Stimulated activated CD8-positive, alpha-beta memory T cell treated with anti-CD3 and anti-CD28 coated beads, Interleukin-7, amount 100 ng/mL, for 1 hour (primary cell): ENCODE data around the gene LAMA2.
"Not testable (repeated sequence)": the region's sequence is repeated elsewhere in the genome, so short reads cannot be mapped to it uniquely, and the experiment has no call there.

ENCODE experiments used
- DNase-seq, 2 donors: peaks; one replicate each; pipeline ENCODE4 v3.0.0-alpha.2; 2020; ENCODE audit warnings: low read depth in 2 of 2

LAMA2 gene

GRCh38 chr6:129008591-129008990, 125.7 kb downstream of the LAMA2 start:
- DNase-seq = no peak

DNA sequence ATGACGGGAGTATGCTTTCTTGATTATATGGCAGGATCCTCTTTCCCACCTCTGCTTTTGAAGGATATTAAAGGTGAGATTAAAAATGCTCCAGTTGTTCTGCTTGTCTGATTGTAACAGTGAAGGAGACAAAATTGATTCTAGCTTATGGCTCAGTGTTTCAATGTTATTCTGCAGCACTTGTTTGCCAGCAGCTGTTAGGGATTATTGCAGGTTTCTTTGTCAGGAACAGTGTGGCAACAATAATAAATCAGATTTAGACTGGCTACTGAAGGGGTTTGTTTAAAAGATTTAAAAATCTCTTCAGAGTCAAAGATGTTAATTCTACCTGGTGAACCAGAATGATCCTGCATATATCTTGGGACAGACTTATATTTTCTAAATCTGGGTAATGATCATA, 126.9 kb downstream of the LAMA2 start:
- DNase-seq = no peak

GRCh38 chr6:129014302-129014701, 131.4 kb downstream of the LAMA2 start:
- no peak for DNase-seq

DNA sequence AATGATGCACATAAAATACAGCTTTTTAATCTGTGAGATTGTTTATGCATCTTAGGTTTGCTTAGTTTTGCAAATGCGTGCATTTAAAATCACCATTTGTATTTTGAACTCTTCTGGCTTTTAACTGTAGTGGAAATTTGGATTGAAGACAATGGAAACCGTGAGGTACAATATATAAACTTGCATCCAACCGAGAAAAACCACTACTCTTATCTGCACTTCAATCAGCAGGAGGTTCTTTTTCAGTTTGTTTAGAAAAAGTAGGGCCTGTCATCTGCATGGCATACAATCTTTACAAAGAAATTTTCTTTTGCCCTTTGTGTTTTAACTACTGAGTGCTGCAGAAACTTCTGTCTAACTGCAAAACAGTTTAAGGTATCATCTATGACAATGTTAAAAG, 132.8 kb downstream of the LAMA2 start:
- DNase-seq = no peak

DNA sequence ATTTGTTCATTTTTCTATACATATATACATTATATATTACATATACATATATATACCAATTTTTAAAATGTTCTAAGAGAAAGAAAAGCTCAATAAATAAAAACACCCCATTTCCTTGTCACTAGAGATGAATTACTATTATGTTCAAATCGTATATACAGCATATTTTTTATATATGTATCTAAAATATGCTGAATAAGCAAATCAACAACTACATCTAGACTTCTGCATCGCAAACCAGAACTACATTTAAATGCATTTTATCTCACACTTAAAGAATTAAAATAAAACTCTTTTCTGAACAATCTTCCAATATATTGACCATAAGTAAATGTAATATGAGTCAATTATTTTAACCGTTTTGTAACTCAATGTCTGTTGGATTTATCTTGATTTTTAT, 133.9 kb downstream of the LAMA2 start:
- DNase-seq = no peak

GRCh38 chr6:129022011-129022553, 139.1 kb downstream of the LAMA2 start:
- no peak for DNase-seq

DNA sequence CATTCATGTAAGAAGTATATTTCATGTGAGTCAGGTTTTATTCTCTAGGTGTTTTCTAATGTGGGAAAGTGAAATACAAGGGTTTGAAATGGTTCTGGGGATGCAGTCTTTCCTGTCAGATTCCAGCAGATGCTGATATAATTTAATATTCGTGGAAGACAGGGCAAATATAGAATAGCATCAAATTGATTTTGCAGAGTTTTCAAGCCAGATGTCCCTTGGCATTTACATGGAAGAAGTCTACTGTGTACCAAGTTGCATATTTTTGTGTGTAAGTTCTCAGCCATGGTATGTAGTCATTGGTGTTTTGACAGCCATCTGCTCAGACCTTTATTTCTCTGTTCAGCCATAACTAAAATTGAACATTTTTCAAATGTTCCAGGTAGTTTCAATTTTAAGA, 143.7 kb downstream of the LAMA2 start:
- no peak for DNase-seq

- DNase-seq = no peak
Observed at GRCh38 chr6:129029778-129030177, 146.8 kb downstream of the LAMA2 start.

- DNase-seq = no peak
Observed at GRCh38 chr6:129030215-129030614, 147.3 kb downstream of the LAMA2 start.

DNA sequence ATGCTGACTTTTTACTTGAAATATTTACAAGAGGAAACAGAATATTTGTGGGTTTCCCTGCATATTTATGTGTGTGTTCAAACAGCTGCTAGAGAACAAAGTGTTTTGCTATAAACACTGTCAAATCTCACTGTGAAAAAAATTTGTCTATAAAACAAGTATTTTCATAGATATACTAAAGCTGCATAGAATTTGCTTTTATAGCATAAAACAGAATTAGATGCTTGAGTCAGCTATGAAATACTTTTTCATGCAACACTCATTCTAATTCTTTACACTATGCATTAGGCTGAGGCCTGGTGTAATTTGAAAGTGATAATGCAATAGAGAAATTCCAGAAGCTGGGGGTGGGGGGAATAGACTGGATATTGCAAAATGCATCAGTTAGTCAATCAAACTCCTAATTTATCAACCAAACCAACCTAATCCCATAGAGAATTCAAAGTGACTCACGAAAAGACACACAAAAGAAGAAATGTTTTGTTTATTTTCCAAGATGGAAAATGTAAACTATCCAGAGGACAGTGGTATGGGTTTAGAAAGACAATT, 148.2 kb downstream of the LAMA2 start:
- no peak for DNase-seq

GRCh38 chr6:129032602-129033001, 149.7 kb downstream of the LAMA2 start:
- DNase-seq = no peak

GRCh38 chr6:129033180-129033579, 150.2 kb downstream of the LAMA2 start:
- DNase-seq = no peak

GRCh38 chr6:129033581-129033980, 150.6 kb downstream of the LAMA2 start:
- no peak for DNase-seq

DNA sequence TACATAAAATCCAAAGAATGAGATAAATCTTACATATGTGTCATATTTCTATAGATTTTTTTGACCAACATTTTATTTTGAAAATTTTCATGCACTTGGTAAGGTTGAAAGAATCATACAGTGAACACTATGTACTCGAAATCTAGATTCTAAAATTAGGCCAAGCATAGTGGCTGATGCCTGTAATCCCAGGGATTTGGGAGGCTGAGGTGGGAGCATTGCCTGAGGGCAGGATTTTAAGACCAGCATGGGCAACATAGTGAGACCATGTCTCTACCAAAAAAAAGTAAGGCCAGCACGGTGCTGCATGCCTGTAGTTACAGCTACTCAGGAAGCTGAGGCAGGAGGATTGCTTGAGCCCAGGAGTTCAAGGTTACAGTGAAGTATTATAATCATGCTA, 158.6 kb downstream of the LAMA2 start:
- no peak for DNase-seq

GRCh38 chr6:129046526-129046925, 163.6 kb downstream of the LAMA2 start:
- no peak for DNase-seq

- no peak for DNase-seq
Observed at GRCh38 chr6:129047834-129048233, 164.9 kb downstream of the LAMA2 start.

- DNase-seq = no peak
Observed at GRCh38 chr6:129050086-129050485, 167.1 kb downstream of the LAMA2 start.

GRCh38 chr6:129053143-129053542, 170.2 kb downstream of the LAMA2 start:
- not testable (repeated sequence) for DNase-seq

DNA sequence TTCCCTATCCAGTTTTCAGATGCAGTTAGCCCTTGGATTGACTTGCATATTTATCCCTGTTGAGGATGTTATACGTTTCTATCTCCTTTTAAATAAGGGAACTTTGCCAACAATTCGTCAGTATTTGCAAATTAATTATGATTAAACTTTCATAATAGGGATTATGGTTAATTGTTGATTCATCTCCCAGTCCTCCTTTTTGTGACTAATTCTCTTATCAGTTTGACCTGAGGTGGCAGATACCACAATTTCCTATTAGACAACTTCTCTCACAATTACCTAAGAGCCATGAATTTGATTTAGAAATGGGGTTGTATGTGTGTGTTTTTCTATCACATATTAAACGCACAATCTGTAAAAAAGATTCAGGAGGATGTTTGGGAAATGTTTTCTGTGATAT, 172.9 kb downstream of the LAMA2 start:
- no peak for DNase-seq

GRCh38 chr6:129059650-129060049, 176.7 kb downstream of the LAMA2 start:
- no peak for DNase-seq

GRCh38 chr6:129069006-129069405, 186.1 kb downstream of the LAMA2 start:
- DNase-seq = no peak

GRCh38 chr6:129073051-129073450, 190.1 kb downstream of the LAMA2 start:
- DNase-seq = no peak

- DNase-seq = no peak
Observed at GRCh38 chr6:129073691-129074395, 190.9 kb downstream of the LAMA2 start.

DNA sequence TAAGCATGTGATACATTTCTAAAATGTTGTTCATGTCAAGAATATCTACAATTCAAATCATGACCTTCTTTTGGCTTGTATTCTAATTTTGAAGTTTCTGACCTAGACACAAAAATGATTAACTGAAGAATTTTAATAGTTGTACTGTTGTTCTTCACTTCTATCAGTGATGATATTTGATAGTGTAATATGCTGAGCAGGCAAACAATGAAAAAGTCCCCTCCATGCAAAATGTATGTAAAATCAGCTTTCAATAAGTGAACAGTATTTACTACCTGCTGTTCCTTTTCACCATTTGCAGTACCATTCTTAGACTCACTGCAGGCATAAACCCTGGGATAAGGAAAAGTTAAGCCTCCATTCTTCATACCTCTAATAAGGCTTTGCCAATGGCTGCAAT, 201.5 kb downstream of the LAMA2 start:
- DNase-seq = no peak
